Neural cell (in vitro differentiated cells): ENCODE data around the gene CDYL.

ENCODE experiments used
- CTCF ChIP-seq: fragments of 450-650 bp; IDR thresholded peaks from 2 replicates; pipeline ENCODE4 v1.5.1; 2014; ENCODE audit warnings: antibody characterized with exemption, mild to moderate bottlenecking, moderate library complexity; ENCODE audit not compliant: poor library complexity, severe bottlenecking
- EZH2 ChIP-seq: fragments of 200-600, 300-800 bp; shearing (Covaris generic), sonication (generic); IDR thresholded peaks from 2 replicates; pipeline ENCODE4 v1.6.1; 2014; ENCODE audit warnings: antibody characterized with exemption, low read length, borderline replicate concordance, mild to moderate bottlenecking; ENCODE audit not compliant: insufficient read depth, poor library complexity, severe bottlenecking
- POLR2AphosphoS5 ChIP-seq: IDR thresholded peaks from 2 replicates; pipeline ENCODE4 v1.6.1; 2012
- RAD21 ChIP-seq: fragments of 450-650 bp; conservative IDR thresholded peaks from 2 replicates; pipeline ENCODE4 v1.6.1; 2014; ENCODE audit warnings: antibody characterized with exemption, mild to moderate bottlenecking, moderate library complexity

GRCh38 chr6:4896401-4896800 lies 120.2 kb downstream of the CDYL start:
- TF ChIP-seq EZH2 (no peak), CTCF (no peak), POLR2AphosphoS5 (no peak), RAD21 (no peak)
